ENCODE data around the gene MASP2.

DNA sequence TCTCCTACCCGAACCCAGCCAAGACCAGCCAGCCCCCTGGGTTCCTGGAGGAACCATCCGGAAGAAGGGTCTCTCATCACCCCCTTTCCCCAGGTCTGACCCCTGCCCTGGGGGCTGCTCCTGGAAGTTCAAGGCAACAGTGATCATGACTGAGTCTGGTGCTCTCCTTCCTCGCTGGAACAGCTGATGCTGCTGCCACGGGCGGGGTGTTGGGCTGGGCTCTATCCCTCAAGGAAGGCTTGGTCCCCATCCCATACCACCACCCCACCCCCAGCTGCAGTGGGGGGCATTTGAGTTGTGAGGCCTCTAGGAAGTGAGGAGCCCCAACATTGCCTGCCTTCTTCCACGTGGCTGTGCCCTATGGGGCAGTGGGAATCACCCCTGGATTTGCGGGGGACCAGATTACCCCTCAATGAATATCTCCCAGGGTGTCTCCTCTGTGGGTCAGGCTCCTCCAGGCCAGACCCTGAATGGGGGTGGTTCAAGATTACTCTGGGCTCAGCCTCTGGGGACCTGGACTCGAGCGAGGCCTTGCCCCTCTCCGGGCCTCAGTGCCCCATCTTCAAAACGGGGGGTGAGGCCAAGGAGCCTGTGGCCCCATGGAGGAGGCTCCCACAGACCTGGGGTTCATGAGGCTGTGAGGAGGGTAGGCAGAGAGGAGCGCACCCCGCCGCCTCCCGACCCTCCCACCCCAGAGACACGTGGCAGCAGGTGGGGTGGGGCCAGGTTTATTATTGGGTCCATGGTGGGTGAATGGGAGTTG, 2.8 kb downstream of the MASP2 start:
- TF ChIP-seq CTCF (IDR thresholded peaks at IDR 0.05): no peak
- TF ChIP-seq POLR2A (IDR thresholded peaks at IDR 0.05): no peak

Measured in esophagus squamous epithelium (tissue), 4 donors.